Measurements from ENCODE around the gene FERMT2. TPM values are rescaled to one million over a fixed set of nuclear protein-coding genes. Genes with fewer than 3 reads are reported as not detected.

The FERMT2 gene
- total RNA-seq, 1 donor from 2014 or later, result 304 TPM

DNA sequence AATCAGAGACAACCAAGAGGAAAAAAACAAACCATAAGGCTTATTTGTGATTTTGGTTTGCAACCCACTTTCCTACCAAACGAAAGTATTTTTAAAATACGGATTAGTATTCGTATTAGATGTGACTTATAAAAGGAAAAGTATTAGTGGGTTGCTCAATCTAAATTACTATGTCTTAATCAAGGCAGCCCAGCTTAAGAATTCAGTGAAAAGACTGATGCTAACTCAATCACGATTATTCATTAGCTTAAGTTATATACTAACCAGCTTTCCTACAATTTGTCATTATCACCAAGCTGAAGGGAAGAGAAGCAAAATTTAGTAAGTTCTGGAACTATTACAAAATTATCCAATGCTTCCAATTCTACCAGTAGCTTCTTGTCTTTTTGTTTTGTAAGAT, 62.7 kb downstream of the FERMT2 start:
- Mint-ChIP-seq H3K27ac (ENCODE audit: unreplicated experiment) (peak overlapping the region; percentile 34), H3K36me3 (ENCODE audit: unreplicated experiment) (peaks cover 39% of the 10 kb centered on the region), H3K27me3 (ENCODE audit: unreplicated experiment) (no peaks in the 10 kb centered on the region), H3K4me3 (ENCODE audit: unreplicated experiment) (no peak overlapping the region), H3K4me1 (ENCODE audit: unreplicated experiment) (peaks cover 44% of the 10 kb centered on the region), H3K9me3 (ENCODE audit: unreplicated experiment) (no peaks in the 10 kb centered on the region)
- DNase-seq (ENCODE audit: extremely low spot score, unreplicated experiment), result no peak
- TF ChIP-seq, protein P1, sequence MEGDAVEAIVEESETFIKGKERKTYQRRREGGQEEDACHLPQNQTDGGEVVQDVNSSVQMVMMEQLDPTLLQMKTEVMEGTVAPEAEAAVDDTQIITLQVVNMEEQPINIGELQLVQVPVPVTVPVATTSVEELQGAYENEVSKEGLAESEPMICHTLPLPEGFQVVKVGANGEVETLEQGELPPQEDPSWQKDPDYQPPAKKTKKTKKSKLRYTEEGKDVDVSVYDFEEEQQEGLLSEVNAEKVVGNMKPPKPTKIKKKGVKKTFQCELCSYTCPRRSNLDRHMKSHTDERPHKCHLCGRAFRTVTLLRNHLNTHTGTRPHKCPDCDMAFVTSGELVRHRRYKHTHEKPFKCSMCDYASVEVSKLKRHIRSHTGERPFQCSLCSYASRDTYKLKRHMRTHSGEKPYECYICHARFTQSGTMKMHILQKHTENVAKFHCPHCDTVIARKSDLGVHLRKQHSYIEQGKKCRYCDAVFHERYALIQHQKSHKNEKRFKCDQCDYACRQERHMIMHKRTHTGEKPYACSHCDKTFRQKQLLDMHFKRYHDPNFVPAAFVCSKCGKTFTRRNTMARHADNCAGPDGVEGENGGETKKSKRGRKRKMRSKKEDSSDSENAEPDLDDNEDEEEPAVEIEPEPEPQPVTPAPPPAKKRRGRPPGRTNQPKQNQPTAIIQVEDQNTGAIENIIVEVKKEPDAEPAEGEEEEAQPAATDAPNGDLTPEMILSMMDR (IDR thresholded peaks at IDR 0.05), result no peak

DNA sequence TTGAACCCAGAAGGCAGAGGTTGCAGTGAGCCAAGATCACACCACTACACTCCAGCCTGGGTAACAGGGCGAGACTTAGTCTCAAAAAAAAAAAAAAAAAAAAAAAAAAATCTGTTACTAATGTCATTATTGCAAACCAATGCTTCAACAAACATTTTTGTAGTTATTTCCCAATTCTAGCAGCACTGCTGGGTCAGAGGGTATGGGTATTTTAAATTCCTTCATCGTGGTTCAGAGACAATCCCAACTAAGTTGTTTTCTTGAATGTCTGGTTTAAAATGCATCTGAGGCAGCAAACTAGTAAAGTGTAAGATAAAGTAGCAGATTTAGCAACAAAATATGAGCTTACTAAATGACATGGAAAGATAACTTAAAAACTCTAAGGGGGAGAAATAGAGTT, 65.6 kb downstream of the FERMT2 start:
- TF ChIP-seq, protein P1 (IDR thresholded peaks at IDR 0.05), result no peak
- peak overlapping the region; percentile 70 for H3K27ac Mint-ChIP-seq (ENCODE audit: unreplicated experiment)
- peaks cover 39% of the 10 kb centered on the region for H3K36me3 Mint-ChIP-seq (ENCODE audit: unreplicated experiment)
- H3K27me3 Mint-ChIP-seq (ENCODE audit: unreplicated experiment), result no peaks in the 10 kb centered on the region
- no peaks in the 10 kb centered on the region for H3K9me3 Mint-ChIP-seq (ENCODE audit: unreplicated experiment)
- no peak overlapping the region for H3K4me3 Mint-ChIP-seq (ENCODE audit: unreplicated experiment)
- no peak for DNase-seq (ENCODE audit: extremely low spot score, unreplicated experiment)
- peaks cover 63% of the 10 kb centered on the region for H3K4me1 Mint-ChIP-seq (ENCODE audit: unreplicated experiment)

DNA sequence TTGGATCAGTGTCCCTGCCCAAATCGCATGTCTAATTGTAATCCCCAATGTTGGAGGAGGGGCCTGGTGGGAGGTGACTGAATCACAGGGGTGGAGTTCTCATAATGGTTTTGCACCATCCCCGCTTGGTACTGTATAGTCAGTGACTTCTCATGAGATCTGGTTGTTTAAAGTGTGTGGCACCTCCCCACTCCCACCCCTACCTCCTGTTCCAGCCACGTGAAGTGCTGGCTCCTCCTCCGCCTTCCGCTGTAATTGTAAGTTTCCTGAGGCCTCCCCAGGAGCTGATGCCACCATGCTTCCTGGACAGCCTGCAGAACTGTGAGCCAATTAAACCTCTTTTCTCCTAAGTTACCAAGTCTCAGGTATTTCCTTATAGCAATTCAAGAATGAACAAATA, 67.2 kb downstream of the FERMT2 start:
- no peak for DNase-seq (ENCODE audit: extremely low spot score, unreplicated experiment)
- H3K27ac Mint-ChIP-seq (ENCODE audit: unreplicated experiment), result peak overlapping the region; percentile 69
- H3K9me3 Mint-ChIP-seq (ENCODE audit: unreplicated experiment), result no peaks in the 10 kb centered on the region
- H3K36me3 Mint-ChIP-seq (ENCODE audit: unreplicated experiment), result peaks cover 41% of the 10 kb centered on the region
- H3K4me1 Mint-ChIP-seq (ENCODE audit: unreplicated experiment), result peaks cover 61% of the 10 kb centered on the region
- TF ChIP-seq, protein P1 (IDR thresholded peaks at IDR 0.05), result no peak
- H3K4me3 Mint-ChIP-seq (ENCODE audit: unreplicated experiment), result no peak overlapping the region
- H3K27me3 Mint-ChIP-seq (ENCODE audit: unreplicated experiment), result no peaks in the 10 kb centered on the region

DNA sequence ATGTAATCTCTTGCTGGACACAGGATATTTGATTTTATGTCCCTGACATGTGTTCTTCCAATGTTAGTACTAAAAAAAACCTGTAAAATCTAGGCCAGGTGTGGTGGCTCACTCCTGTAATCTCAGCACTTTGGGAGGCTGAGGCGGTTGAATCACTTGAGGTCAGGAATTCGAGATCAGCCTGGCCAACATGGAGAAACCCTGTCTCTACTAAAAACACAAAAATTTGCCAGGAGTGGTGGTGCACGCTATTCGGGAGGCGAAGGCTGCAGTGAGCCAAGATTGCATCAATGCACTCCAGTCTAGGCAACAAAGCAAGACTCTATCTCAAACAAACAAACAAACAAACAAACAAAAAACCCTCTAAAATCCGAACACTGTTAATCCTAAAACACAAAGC, 68.0 kb downstream of the FERMT2 start:
- no peak for DNase-seq (ENCODE audit: extremely low spot score, unreplicated experiment)
- H3K4me1 Mint-ChIP-seq (ENCODE audit: unreplicated experiment), result peaks cover 65% of the 10 kb centered on the region
- H3K36me3 Mint-ChIP-seq (ENCODE audit: unreplicated experiment), result peaks cover 45% of the 10 kb centered on the region

DNA sequence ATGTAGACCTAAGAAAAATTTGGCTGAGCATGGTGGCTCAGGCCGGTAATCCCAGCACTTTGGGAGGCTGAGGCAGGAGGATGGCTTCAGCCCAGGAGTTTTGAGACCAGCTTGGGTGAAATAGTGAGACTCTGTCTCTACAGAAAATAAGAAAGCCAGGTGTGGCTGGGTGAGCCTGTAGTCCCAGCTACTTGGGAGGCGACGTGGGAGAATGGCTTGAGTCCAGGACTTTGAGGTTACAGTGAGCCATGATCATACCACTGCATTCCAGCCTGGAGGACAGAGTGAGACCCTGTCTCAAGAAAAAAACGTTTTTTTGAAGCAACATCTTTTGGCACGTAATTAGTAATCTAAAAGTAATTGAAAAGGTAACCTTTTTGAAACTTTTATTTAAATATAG, 70.9 kb downstream of the FERMT2 start:
- TF ChIP-seq, protein P1 (IDR thresholded peaks at IDR 0.05), result no peak
- Mint-ChIP-seq H3K9me3 (ENCODE audit: unreplicated experiment) (no peaks in the 10 kb centered on the region), H3K4me1 (ENCODE audit: unreplicated experiment) (peaks cover 77% of the 10 kb centered on the region), H3K36me3 (ENCODE audit: unreplicated experiment) (peaks cover 58% of the 10 kb centered on the region), H3K4me3 (ENCODE audit: unreplicated experiment) (no peak overlapping the region), H3K27me3 (ENCODE audit: unreplicated experiment) (no peaks in the 10 kb centered on the region), H3K27ac (ENCODE audit: unreplicated experiment) (peak overlapping the region; percentile 60)
- DNase-seq (ENCODE audit: extremely low spot score, unreplicated experiment), result no peak

More for the DNA sequence above, 68.0 kb downstream of the FERMT2 start:
- no peak overlapping the region for H3K4me3 Mint-ChIP-seq (ENCODE audit: unreplicated experiment)
- H3K9me3 Mint-ChIP-seq (ENCODE audit: unreplicated experiment), result no peaks in the 10 kb centered on the region
- peak overlapping the region; percentile 68 for H3K27ac Mint-ChIP-seq (ENCODE audit: unreplicated experiment)
- TF ChIP-seq, protein P1 (IDR thresholded peaks at IDR 0.05), result no peak
- H3K27me3 Mint-ChIP-seq (ENCODE audit: unreplicated experiment), result no peaks in the 10 kb centered on the region
